Hepatocyte (in vitro differentiated cells): Measurements from ENCODE around the gene IGIP.

Experiments
- CTCF ChIP-seq: fragments of 200-600 bp; sonication (generic); IDR thresholded peaks from 2 replicates; pipeline ENCODE4 v1.5.1; 2016; ENCODE audit warnings: antibody characterized with exemption, mild to moderate bottlenecking; ENCODE audit not compliant: poor library complexity
- EZH2 ChIP-seq: fragments of 200-600 bp; sonication (generic); IDR thresholded peaks from 2 replicates; pipeline ENCODE4 v1.6.1; 2016; ENCODE audit warnings: antibody characterized with exemption, mild to moderate bottlenecking, borderline replicate concordance

- TF ChIP-seq CTCF (no peak), EZH2 (no peak)
Measured at GRCh38 chr5:140168371-140168770, 42.6 kb downstream of the IGIP start.
